GM15510 (cell line): ENCODE results near the gene COL1A1.

Source experiments
- POLR2A ChIP-seq: IDR thresholded peaks from 3 replicates; pipeline ENCODE4 v1.6.1; 2011; ENCODE audit warnings: borderline replicate concordance; ENCODE audit not compliant: insufficient read length; ENCODE audit errors: extremely low read depth

COL1A1 gene

DNA sequence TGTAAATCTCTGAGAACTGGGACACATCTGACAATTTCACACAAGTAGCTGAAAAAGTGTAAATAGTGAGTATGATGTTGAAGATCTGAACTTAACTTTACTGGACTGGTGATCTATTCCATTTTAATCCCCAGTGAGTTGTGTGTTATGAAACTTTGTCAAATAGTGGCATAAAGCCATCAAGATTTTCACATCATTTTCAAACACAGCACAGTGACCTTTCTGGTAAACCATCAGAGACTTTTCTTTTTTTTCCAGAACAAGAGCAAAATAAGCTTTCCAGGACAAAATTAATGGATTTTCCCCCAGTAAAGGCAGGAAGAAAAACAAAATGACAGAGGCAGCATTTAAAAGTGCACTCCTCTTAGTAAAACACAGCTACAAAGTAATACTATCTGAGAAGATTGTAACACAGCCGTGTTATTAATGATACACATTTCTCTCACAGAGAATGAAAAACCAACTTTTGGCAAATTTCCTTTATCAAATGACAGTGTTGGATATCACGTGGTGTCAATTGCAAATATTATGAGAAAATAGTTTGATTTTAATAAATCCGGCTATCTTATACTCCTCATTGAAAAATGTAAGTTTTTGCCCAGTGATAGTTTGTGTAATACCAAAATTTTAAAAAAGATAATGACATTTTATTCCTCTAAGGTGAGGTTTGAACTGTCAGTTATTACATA lies 16.8 kb upstream of the COL1A1 start:
- TF ChIP-seq POLR2A = no peak

DNA sequence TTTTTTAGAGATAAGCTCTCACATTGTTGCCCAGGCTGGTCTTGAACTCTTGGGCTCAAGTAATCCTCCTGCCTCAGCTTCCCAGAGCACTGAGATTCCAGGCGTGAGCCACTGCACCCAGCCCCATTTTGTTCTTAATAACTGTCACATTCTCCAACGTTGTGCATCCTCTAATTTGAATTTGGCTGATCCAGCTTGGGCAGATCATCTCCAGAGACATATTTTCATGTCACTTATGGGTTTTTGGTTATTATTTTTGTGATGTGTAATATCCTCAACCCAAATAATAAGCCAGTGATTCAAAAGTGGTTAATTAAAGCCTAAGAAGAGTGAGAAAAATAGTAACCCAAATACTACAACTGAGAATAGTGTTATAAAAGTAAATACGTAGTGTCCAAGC lies 16.2 kb upstream of the COL1A1 start:
- no peak for TF ChIP-seq POLR2A

DNA sequence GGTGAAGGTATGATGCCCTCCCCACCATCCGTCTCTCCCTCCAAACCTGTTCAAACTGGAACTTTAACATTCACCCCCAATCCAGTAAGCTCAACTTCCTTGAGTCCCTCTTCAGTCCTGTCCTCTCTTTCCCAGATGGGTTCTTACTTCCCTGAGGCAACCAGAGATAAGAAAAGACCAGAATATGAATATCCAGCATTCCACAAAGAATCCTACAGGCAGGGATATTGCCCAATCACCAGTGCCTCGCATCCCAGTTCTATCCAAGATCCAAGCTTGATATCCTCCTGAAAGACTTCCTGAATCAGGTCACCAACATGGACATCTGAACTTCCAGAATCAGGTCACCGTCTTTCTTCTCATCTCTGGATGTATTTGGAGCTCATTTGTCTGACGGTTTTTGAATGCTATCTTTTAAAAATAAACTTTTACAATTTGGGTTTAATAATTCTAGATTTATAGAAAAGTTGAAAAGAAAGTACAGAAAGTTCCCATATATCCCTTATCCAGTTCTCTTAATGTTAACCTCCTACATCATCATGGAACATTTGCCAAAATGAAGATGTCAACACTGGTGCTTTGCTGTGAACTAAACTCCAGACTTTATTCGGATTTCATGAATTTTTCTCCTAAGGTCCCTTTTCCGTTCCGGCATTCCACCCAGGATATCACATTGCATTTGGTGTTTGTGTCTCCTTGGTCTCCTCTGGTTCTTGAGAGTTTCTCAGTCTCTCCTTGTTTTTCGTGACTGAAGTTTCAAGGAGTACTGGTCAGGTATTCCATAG lies 13.7 kb upstream of the COL1A1 start:
- TF ChIP-seq POLR2A = no peak

DNA sequence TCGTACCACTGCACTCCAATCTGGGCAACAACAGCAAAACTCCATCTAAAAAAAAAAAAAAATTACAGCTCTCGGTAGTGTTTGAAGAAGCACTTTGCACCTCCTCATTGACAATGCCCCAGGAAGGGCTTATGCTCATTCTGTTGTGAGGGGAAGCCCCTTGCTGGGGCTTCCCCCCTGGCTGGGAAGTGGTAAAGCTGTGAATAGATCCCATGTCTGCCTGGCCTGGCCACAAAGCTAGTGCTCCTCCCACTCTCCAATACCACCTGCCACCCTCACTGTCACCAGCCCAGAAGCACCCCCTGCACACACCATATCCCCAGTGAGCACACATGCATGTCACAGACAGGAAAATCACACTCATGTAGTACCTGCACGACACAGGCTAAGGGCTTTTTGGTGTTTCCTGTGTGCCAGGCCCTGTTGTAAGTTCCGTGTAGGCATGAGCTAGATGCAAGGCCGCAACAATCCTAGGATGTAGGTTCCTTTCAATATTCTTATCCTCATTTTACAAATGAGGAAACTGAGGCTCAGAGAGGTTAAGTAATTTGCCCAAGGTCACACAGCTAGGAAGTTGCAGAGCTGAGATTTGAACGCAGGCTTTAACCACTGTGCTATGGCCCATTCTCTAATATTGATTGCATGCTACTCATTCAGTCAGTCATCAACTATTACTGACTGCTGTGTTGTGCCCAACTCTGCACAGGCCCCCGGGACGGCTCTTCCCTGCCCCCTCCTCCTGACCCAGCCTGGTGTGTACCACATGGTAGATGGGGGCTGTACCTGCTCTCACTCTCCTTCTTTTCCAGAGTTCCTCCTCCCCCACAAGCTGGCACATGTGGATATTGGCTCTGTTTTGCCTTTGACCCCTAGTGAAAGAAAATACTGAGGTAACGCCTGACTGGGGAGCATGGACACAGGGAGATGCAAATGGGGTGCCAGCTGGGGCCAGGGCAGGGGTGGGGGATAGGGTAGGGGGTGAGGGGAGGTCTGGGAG lies 11.9 kb upstream of the COL1A1 start:
- no peak for TF ChIP-seq POLR2A

DNA sequence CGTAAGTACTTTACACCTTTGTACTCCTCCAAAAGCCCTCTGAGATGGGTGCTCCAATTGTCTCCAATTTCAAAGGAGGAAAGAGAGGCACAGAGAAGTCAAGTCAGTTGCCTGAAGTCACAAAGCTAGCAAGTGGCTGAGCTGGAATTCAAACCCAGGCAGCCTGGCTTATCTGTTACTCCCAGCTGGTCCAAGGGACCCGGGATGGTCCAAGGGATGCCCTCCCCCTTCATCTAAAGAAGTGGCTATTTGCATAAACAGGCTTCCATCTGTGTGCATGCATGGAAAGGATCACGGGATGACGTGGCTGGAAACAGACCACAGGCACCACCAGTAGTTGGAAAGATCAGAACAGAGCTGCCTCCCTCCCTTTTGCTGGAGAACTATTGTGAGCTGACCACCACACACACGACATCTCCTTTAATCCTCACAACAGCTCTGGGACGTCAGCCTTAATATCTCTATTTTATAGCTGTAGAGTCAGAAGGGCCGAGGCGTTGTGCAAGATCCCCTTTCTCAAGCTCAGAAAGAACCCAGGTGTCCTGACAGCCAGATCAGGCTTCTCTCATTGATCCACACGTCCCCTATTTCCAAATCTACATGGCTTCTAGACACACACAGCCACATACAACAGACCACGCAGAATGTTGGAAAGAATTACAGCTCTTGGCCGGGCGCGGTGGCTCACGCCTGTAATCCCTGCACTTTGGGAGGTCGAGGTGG lies 10.9 kb upstream of the COL1A1 start:
- no peak for TF ChIP-seq POLR2A

DNA sequence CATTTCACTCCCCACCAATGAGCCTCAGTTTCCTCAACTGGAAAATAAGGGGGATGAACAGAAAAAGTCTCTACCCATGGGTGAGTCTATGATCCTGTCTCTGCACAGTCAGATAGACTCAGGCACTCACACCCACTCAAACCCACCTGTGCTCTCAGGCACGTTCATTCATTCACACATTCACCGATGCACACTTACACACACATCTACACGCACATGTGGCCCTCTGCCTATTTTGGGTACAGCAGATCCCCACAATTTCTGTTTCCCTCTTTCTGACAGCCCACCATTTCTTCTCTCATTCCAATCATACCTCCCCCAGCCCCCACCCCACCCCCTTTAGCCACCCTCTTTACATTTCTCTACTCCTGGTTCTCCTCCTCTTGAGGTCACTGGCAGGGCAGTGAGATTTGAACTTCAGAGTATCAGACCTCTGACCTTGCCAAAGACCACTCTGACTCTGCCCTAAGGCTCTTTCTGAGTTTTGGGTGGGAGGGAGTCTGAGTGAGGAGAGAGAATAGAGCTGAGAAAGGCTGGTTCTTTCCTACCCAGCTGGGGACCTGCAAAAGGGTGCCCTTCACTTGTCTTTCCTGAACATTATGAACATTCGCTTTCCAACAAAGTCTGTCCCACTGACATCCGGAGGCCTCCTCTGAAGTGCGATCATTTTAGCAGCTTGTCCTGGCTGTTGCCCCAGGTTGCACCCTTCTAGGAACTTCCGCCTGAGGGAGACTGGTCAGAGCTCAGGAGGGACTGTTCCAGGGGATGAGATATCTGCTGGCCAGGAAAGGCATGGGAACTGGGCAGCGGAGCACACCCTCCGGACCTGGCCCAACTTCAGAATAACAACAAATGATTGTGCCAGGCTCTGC lies 10.1 kb upstream of the COL1A1 start:
- TF ChIP-seq POLR2A = no peak

DNA sequence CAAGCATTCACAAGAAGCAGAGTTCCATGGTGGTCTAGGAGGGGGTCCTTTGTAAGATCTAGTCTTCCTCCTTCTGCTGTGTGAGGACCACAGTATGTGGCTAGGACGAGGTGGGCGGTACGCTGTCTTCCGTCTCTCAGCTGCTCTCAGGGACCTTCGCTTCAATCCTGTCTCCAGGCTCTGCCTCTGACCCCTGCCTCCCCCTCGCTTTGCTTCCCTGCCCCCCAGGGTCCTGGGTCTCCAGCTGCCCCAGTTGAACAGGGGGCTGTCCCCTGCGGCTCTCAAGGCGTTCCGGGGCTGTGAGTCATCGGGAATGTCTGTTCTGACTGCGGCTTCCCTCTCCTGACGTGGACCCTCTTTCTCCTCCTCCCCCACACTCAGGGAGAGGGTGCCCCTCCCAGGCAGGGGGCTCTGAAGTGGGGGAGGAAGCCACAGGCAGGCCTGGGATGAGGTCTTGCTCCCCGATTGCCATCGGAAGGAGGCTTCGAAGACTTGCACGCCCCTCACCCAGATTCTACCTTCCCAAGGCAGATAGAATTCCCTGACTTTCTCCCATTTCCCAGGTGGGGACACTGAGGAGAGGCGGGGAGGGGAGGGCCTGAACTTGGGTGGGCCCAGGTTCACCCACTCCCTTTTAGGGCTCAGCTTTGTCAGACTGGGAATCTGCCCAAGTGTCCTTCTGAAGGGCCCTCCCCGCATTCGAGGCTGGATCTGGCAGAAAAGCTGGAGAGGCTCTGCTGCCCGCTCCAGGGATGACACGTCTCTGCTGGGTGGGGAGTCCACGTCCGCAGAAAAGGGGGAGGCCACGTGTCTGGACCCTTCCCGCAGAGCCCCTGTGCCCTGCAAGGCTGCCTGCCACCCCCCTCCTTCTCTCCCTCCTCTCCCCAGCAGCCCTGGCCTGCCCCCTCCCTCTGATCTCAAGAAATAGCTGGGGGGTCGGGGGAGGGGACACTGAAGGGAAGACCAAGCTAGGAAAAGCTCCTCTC lies 9.1 kb upstream of the COL1A1 start:
- no peak for TF ChIP-seq POLR2A

DNA sequence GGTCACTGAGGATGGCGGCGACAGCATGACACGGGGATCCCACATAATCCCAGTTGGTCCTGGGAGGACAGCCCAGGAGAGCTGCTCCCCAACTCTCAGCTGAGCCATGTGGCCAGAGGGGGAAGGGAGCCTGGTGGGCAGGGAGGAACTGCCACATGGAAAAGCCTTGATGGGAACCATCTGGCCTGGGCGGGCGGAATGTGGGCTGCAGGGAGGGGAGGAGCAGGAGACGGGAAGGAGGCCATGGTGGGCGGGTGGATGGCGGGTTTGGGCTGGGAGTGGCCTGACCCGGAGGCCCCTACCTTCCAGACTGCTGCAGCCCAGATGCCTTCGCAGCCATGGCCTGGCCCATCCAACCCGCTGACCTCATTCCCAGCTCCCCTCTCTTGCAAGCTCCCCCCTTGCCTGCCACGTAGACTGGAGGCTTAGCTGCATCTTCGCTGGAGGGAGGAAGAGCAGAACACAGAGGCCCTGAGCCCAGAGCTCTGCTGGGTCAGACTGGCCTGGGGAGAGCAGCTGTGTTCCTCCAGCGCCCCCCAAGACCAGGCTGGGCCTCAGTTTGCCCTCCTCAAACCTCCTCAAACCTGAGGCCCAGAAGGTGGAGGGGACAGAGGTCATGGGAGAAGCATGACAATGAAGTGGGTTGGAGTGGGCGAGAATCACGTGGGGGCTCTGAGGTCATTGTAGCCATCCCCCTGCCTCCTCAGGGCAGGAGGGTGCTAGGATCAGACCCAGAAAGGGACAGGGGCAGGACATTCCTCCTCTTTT lies 8.2 kb upstream of the COL1A1 start:
- TF ChIP-seq POLR2A = no peak

DNA sequence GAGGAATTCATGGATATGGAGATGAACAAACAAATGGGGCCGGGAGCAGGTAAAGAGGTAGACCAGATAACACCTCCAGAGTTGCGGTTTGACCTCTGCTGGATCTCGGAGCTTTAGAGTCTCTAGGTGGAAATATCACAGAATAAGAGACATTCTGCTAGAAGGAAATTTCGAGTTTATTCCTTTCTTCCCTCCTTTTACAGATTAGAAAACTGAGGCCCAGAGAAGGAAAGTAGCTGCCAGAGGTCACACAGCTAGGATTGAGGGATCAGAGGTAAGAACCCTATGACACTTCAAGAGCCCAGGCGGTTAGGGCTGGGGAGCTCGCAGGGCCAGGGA lies 7.7 kb upstream of the COL1A1 start:
- no peak for TF ChIP-seq POLR2A

DNA sequence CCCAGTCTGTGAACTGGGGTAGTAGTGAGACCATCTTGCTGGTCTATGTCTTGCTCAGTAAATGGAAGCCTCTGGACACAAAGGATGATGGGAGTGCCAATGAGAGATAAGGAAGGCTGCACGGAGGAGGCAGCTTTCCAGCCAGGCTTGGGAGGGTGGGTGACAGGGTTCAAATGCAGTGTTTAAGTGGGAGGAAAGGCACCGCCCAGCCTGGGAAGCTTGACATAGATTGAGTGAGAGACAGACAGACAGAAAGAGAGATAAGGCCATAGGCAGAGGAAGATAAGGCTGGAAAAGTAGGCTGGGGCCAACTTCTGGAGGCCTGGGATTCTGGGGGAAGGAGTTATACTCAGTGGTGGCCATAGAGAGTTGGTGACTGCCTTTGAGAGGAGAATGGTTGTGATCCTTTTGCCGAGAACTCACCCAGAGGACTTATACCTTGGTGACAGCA lies 7.2 kb upstream of the COL1A1 start:
- TF ChIP-seq POLR2A = no peak

DNA sequence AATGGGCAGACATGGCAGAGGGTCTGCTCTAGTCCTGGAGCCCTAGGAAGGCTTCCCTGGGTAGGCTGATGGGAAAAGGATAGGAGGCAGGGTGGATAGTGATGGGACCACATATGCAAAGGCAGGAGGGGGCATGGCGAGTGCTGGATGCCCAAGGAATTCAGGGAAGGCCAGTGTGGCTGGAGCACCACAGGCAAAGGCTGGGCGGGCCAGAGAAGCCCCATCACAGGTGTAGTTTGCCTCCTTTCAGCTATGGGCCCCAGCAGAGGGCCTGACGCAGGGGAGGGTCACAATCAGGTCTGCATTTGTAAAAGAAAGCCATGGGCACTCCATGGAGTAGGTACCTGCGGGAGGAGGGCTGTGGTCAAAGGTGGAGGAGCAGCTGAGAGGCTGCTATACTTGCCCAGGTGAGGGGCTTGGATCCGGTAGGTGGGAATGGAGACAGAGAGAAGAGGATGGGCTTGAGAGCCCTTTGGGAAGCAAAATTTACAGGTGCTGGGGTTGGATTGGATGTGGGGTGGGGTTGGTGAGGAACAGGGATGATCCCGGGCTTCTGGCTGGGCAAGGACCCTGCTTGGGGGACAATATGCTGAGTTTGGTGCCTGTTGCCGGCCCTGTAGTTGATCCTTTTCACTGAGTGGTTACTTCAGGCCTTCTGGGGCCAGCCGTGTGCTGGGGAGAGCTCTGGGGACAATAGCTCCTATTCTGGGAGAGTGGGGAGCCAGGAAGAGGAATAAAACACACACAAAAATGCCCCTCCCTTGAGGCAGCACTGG lies 6.5 kb upstream of the COL1A1 start:
- no peak for TF ChIP-seq POLR2A
